K562 treated with DMSO at 1 percent for 48 hours (cell line): Measurements from ENCODE around the gene GPR183. TPM values are rescaled to one million over a fixed set of nuclear protein-coding genes. Genes with fewer than 3 reads are reported as not detected.

Experiments
- total RNA-seq: library from RNA; unstranded; fragments of 300-600 nt; gene quantifications from 2 replicates; pipeline ENCODE4 v1.2.3, GENCODE V29; 2022; ENCODE audit warnings: low replicate concordance; ENCODE audit errors: extremely low read depth

GPR183 gene, protein sequence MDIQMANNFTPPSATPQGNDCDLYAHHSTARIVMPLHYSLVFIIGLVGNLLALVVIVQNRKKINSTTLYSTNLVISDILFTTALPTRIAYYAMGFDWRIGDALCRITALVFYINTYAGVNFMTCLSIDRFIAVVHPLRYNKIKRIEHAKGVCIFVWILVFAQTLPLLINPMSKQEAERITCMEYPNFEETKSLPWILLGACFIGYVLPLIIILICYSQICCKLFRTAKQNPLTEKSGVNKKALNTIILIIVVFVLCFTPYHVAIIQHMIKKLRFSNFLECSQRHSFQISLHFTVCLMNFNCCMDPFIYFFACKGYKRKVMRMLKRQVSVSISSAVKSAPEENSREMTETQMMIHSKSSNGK
- not detected in 2 replicates for total RNA-seq

DNA sequence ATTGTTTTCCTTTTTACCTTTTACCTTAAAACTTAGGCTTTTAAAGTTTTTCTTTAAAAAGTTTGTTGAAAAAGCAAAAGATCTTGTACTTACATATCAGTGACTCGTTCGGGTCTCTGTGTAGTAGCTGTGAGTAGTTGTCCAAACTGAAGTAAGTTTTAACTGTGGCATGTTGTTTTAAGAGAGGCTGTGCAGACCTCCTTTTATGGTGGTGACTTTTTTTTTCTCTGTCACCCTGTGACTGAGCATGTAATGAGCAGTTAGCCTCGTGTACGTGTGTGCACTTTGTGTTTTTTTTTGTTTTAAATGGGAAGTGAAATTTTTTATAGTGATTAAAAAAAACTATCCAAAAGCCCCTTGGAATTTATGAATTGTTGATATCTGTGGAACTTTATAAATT, at the start of gene GPR183:
Gene GPR183, minus strand, starts transcription at position 153 of the 400 bp plus-strand sequence. CDS start 11,254 bp downstream, outside the sequence.

DNA sequence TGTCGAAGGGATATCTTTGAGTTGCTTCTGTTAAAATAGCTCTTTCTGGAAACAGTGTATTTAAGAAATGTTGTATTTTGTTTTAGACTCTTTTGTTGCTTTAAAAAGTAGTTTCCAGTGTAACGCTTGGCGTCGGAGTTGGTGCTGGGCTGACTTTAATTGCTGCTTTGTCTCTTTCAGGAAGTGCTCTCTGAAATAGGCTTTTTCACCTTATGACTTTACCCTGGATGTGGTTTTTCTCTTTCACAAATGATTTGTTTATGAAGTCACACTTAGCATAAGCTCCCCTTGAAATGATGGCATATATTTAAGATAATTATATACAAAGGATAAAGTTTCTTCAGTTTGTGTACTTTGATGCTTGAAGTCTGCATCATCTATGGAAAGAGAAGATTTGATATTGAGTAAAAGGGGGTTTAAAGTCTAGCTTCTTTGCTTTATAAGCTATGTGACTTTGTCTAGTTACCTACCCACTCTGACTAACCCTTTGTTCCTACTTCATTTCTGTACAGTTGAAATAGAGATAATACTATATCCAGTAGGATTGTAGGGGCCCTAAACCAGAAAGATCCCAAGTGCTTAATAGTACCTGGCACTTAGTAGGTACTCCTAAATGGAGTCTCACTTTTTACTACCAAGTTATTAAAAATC, 48.9 kb downstream of the GPR183 start, which contains the start of gene GPR18:
Gene GPR18, minus strand, starts transcription at position 170 of the 651 bp plus-strand sequence. CDS start 2,507 bp downstream, outside the sequence.

Other genes starting within 250 kb of the GPR183 start
- not detected in 2 replicates for gene UBAC2, start 106.5 kb downstream of the GPR183 start, total RNA-seq
- gene GPR18, start 49.0 kb downstream of the GPR183 start, total RNA-seq: not detected in 2 replicates
- gene TM9SF2, start 194.1 kb upstream of the GPR183 start, total RNA-seq: not detected in 2 replicates